A549 (cell line): ENCODE results near the gene PASK. TPM values are rescaled to one million over a fixed set of nuclear protein-coding genes. Genes with fewer than 3 reads are reported as not detected.

Source experiments
- ATAC-seq, 2 experiments: fragments of 200-7000 bp in 1 of 2; fragments of >200 bp in 1 of 2; cut with Nextera tagmentation in 1 of 2; cut with Tn5 transposase in 1 of 2; 3 replicates each; pipeline versions ENCODE4 v1.8.0 to v1.9.1; 2018 to 2020; ENCODE audit warnings: mild to moderate bottlenecking in 1 of 2, moderate library complexity in 1 of 2
- CTCF ChIA-PET: fragments of 300-600 bp; sonication (Branson Sonifier 250); formaldehyde crosslinking; extraction: SDS; loops from one replicate; lab custom pipeline; 2021; ENCODE audit warnings: antibody characterized with exemption, inconsistent platforms; lab: Yijun Ruan, JAX
- POLR2A ChIA-PET: fragments of 350-600 bp; formaldehyde crosslinking; extraction: SDS; loops from one replicate; lab custom pipeline; 2021; ENCODE audit warnings: antibody characterized with exemption, inconsistent platforms; lab: Yijun Ruan, JAX
- DNase-seq, 2 experiments: peaks; one replicate each; pipeline versions ENCODE4 v3.0.0 to v3.0.0-alpha.2; 2011 to 2016; ENCODE audit warnings: low read depth in 1 of 2, low spot score in 1 of 2
- FAIRE-seq: peaks from 2 replicates; lab custom pipeline; 2011; peaks lifted over from hg19 to GRCh38; lab: Jason Lieb, UNC
- H3K27ac ChIP-seq, 2 experiments: fragments of >200 bp; sonication (Bioruptor Twin); formaldehyde crosslinking; 3 replicates each; pipeline ENCODE4 v1.5.1; 2016 to 2017
- H3K4me1 ChIP-seq: fragments of >200 bp; sonication (Bioruptor Twin); formaldehyde crosslinking; 3 replicates; pipeline ENCODE4 v1.6.1; 2016
- H3K4me2 ChIP-seq: fragments of >200 bp; sonication (Bioruptor Twin); formaldehyde crosslinking; 3 replicates; pipeline ENCODE4 v1.6.1; 2016
- H3K4me3 ChIP-seq: fragments of >200 bp; sonication (Bioruptor Twin); formaldehyde crosslinking; 3 replicates; pipeline ENCODE4 v1.5.1; 2016
- H3K9me3 ChIP-seq: fragments of >200 bp; sonication (Bioruptor Twin); formaldehyde crosslinking; 3 replicates; pipeline ENCODE4 v1.6.1; 2016
- BHLHE40 ChIP-seq: IDR thresholded peaks from 2 replicates; pipeline ENCODE4 v1.6.1; 2012; ENCODE audit warnings: low read depth, low read length, inconsistent platforms
- CBX2 ChIP-seq: fragments of 200-600 bp; sonication (generic); IDR thresholded peaks from 2 replicates; pipeline ENCODE4 v1.6.1; 2016; ENCODE audit warnings: low read depth, mild to moderate bottlenecking, borderline replicate concordance
- EHF ChIP-seq: fragments of 250-450 bp; sonication (Bioruptor Pico); IDR thresholded peaks from 2 replicates; pipeline ENCODE4 v1.5.0; 2020; ENCODE audit warnings: mild to moderate bottlenecking
- EP300 ChIP-seq, 2 experiments: fragments of >200 bp; sonication (Bioruptor Twin); formaldehyde crosslinking; IDR thresholded peaks; 2 replicates in 1 of 2; 3 replicates in 1 of 2; pipeline ENCODE4 v1.6.1; 2016 to 2017
- ESRRA ChIP-seq: fragments of 150-350 bp; IDR thresholded peaks from 2 replicates; pipeline ENCODE4 v1.6.1; 2014; ENCODE audit warnings: mild to moderate bottlenecking, low read length, borderline replicate concordance
- FOSB ChIP-seq: fragments of 250-450 bp; sonication (Bioruptor Pico); IDR thresholded peaks from 2 replicates; pipeline ENCODE4 v1.5.0; 2020; ENCODE audit warnings: mild to moderate bottlenecking, moderate library complexity
- FOSL2 ChIP-seq, 2 experiments: fragments of 450-650 bp in 1 of 2; fragments of >200 bp in 1 of 2; sonication (Bioruptor Twin) in 1 of 2; formaldehyde crosslinking; IDR thresholded peaks; 2 replicates each; pipeline versions ENCODE4 v1.5.0 to v1.6.1; 2016 to 2020; ENCODE audit warnings: mild to moderate bottlenecking in 1 of 2, moderate library complexity in 1 of 2
- FOXS1 ChIP-seq: fragments of 250-450 bp; sonication (Bioruptor Pico); IDR thresholded peaks from 2 replicates; pipeline ENCODE4 v1.5.0; 2020; ENCODE audit warnings: mild to moderate bottlenecking, moderate library complexity
- GATA3 ChIP-seq: IDR thresholded peaks from 2 replicates; pipeline ENCODE4 v1.6.1; 2012; ENCODE audit warnings: borderline replicate concordance
- HEYL ChIP-seq: fragments of 250-450 bp; sonication (Bioruptor Pico); IDR thresholded peaks from 2 replicates; pipeline ENCODE4 v1.8.0; 2021; ENCODE audit warnings: mild to moderate bottlenecking, moderate library complexity
- HOXA7 ChIP-seq: fragments of 250-450 bp; sonication (Bioruptor Pico); IDR thresholded peaks from 2 replicates; pipeline ENCODE4 v1.5.0; 2020; ENCODE audit warnings: mild to moderate bottlenecking, moderate library complexity
- HOXB5 ChIP-seq: fragments of 250-450 bp; sonication (Bioruptor Pico); IDR thresholded peaks from 2 replicates; pipeline ENCODE4 v1.5.0; 2020; ENCODE audit warnings: mild to moderate bottlenecking, moderate library complexity
- JUN ChIP-seq, 2 experiments: fragments of >200 bp; sonication (Bioruptor Twin); formaldehyde crosslinking; IDR thresholded peaks; 2 replicates in 1 of 2; 3 replicates in 1 of 2; pipeline ENCODE4 v1.6.1; 2016 to 2017
- KDM5A ChIP-seq: fragments of 200-600 bp; sonication (generic); IDR thresholded peaks from 2 replicates; pipeline ENCODE4 v1.6.1; 2016; ENCODE audit warnings: antibody characterized with exemption, mild to moderate bottlenecking
- MAFK ChIP-seq: fragments of 450-650 bp; IDR thresholded peaks from 2 replicates; pipeline ENCODE4 v1.6.1; 2014; ENCODE audit not compliant: partially characterized antibody
- MAZ ChIP-seq: fragments of 150-350 bp; IDR thresholded peaks from 2 replicates; pipeline ENCODE4 v1.6.1; 2014; ENCODE audit warnings: antibody characterized with exemption, low read depth, low read length, borderline replicate concordance
- MYC ChIP-seq: IDR thresholded peaks from 2 replicates; pipeline ENCODE4 v1.6.1; 2012; ENCODE audit warnings: mild to moderate bottlenecking, inconsistent platforms, low read length, improper control_type of control experiment, borderline replicate concordance
- NFE2L2 ChIP-seq: fragments of 150-350 bp; conservative IDR thresholded peaks from 2 replicates; pipeline ENCODE4 v1.6.1; 2014; ENCODE audit warnings: low read length
- NPAS2 ChIP-seq: fragments of 250-450 bp; sonication (Bioruptor Pico); IDR thresholded peaks from 2 replicates; pipeline ENCODE4 v1.8.0; 2022; ENCODE audit warnings: mild to moderate bottlenecking, moderate library complexity, borderline replicate concordance
- NR3C1 ChIP-seq: fragments of >200 bp; sonication (Bioruptor Twin); formaldehyde crosslinking; IDR thresholded peaks from 3 replicates; pipeline ENCODE4 v1.6.1; 2017
- PBX3 ChIP-seq: IDR thresholded peaks from 2 replicates; pipeline ENCODE4 v1.6.1; 2012
- PHF8 ChIP-seq: fragments of 200-600 bp; sonication (generic); IDR thresholded peaks from 2 replicates; pipeline ENCODE4 v1.6.1; 2016; ENCODE audit warnings: low read depth, mild to moderate bottlenecking, antibody characterized with exemption, moderate library complexity, borderline replicate concordance
- RARB ChIP-seq: fragments of 250-450 bp; sonication (Bioruptor Pico); IDR thresholded peaks from 2 replicates; pipeline ENCODE4 v1.8.0; 2021; ENCODE audit warnings: mild to moderate bottlenecking, moderate library complexity
- RFX5 ChIP-seq: fragments of 450-650 bp; IDR thresholded peaks from 2 replicates; pipeline ENCODE4 v1.7.1; 2014; ENCODE audit warnings: antibody characterized with exemption, mild to moderate bottlenecking, moderate library complexity
- SMC3 ChIP-seq: fragments of >200 bp; sonication (Bioruptor Twin); formaldehyde crosslinking; IDR thresholded peaks from 3 replicates; pipeline ENCODE4 v1.6.1; 2018; ENCODE audit warnings: inconsistent platforms
- TP53 ChIP-seq: fragments of 250-450 bp; sonication (Bioruptor Pico); IDR thresholded peaks from 2 replicates; pipeline ENCODE4 v1.5.0; 2021; ENCODE audit warnings: mild to moderate bottlenecking, moderate library complexity
- WGBS: methylation state at CpG from one replicate; pipeline ENCODE4 v1.1.6; 2017; ENCODE audit errors: missing lambda C conversion rate; 5-methylcytosine and 5-hydroxymethylcytosine counted together
- polyA plus RNA-seq, 4 experiments: library from polyadenylated mRNA; depleted of rRNA in 3 of 4; stranded (reverse); fragments of >200 nt; fragmentation: RNase III in 1 of 4; extraction: RNeasy Plus Mini Kit Qiagen cat#74134 plus additional on column Dnase treatment in 1 of 4; gene quantifications; 2 replicates in 3 of 4; 3 replicates in 1 of 4; pipeline ENCODE4 v1.2.3, GENCODE V29; 2011 to 2017
- TF ChIP-seq, protein P1 (sequence below): fragments of >200 bp; sonication (Bioruptor Twin); formaldehyde crosslinking; IDR thresholded peaks from 3 replicates; pipeline ENCODE4 v1.6.1; 2016
- TF ChIP-seq, protein P2 (sequence below): IDR thresholded peaks from 2 replicates; pipeline ENCODE4 v1.6.1; 2012
- TF ChIP-seq, protein P3 (sequence below): fragments of >200 bp; sonication (Bioruptor Twin); formaldehyde crosslinking; IDR thresholded peaks from 2 replicates; pipeline ENCODE4 v1.6.1; 2016
- TF ChIP-seq, protein P4 (sequence below): fragments of 250-450 bp; sonication (Bioruptor Pico); IDR thresholded peaks from 2 replicates; pipeline ENCODE4 v1.5.0; 2021; ENCODE audit warnings: mild to moderate bottlenecking, moderate library complexity, borderline replicate concordance
- TF ChIP-seq, protein P5 (sequence below): fragments of 250-450 bp; sonication (Bioruptor Pico); IDR thresholded peaks from 2 replicates; pipeline ENCODE4 v1.5.0; 2020; ENCODE audit warnings: low read depth, mild to moderate bottlenecking, moderate library complexity

PASK gene
- polyA plus RNA-seq, 2 of the 4 experiments (the other 2 are of a cell fraction) = 7.4 to 12.4 TPM

DNA sequence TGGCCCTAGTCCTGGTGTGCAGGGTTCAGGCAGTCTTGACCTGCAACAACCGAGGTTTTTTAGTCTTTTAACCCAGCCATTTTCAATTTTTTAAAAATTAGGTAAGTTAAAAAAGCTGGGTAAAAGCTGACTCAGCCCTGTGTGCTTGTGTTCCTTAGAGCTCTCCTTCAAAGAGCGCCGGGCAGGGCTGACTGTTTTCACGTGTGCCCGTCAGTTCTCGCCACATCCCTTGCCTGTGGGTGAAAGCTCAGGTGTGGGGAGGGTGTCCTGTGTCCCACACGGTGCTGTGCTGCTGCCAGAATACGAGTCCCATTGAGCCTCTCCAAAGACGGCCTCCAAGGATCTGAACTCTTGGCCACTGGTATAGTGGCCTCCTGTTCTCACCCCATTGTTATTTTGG, 33.9 kb upstream of the PASK start (continued):
- TF ChIP-seq HOXB5 (CRISPR knock-in tag) (no peak), MAZ (no peak)
- TF ChIP-seq, protein P1, sequence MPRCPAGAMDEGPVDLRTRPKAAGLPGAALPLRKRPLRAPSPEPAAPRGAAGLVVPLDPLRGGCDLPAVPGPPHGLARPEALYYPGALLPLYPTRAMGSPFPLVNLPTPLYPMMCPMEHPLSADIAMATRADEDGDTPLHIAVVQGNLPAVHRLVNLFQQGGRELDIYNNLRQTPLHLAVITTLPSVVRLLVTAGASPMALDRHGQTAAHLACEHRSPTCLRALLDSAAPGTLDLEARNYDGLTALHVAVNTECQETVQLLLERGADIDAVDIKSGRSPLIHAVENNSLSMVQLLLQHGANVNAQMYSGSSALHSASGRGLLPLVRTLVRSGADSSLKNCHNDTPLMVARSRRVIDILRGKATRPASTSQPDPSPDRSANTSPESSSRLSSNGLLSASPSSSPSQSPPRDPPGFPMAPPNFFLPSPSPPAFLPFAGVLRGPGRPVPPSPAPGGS = no peak

DNA sequence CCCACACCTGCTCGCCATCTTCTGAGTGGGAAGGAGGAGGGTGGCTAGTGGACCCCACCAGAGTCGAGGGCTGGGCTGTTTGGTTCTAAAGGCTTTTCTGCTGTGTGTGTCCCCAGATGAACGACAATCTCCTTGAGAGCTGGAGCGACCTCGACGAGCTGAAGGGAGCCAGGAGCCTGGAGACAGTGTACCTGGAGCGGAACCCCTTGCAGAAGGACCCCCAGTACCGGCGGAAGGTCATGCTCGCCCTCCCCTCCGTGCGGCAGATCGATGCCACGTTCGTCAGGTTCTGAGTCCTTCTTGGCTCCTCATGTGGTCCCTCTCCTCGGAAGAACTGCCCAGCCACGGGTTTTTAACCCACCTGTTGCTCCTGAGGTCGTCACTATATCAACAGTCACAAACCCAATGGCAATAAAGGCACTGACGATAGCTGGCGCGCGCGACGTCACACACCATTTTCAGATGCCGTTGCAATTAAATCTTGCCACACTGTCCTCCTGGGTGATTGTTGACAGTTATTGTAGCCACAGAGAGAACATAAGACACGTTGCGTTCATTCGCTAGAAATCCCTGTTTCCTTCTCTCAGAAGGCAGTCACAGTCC, 33.4 kb upstream of the PASK start:
- no peaks in the 10 kb centered on the region for H3K9me3 ChIP-seq
- ChIA-PET CTCF (no interaction called here), POLR2A (no interaction called here)
- no peak overlapping the region for H3K27ac ChIP-seq
- FAIRE-seq (no peak), ATAC-seq (no peak), DNase-seq (no peak)
- H3K4me2 ChIP-seq = no peak overlapping the region
- H3K4me3 ChIP-seq = no peak overlapping the region
- no peak for TF ChIP-seq FOSB
- TF ChIP-seq NR3C1 = no peak
- TF ChIP-seq, protein P2, sequence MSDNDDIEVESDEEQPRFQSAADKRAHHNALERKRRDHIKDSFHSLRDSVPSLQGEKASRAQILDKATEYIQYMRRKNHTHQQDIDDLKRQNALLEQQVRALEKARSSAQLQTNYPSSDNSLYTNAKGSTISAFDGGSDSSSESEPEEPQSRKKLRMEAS = no peak
- TF ChIP-seq FOXS1 = no peak
- TF ChIP-seq EP300 (IDR thresholded peaks at IDR 0.05) = no peak
- TF ChIP-seq JUN (IDR thresholded peaks at IDR 0.05) = no peak
- TF ChIP-seq ESRRA = no peak
- no peak for TF ChIP-seq CBX2
- TF ChIP-seq FOSL2 (IDR thresholded peaks at IDR 0.05) = no peak
- TF ChIP-seq FOSL2 (CRISPR knock-in tag; IDR thresholded peaks at IDR 0.05) = no peak
- TF ChIP-seq TP53 (CRISPR knock-in tag) = no peak
- TF ChIP-seq RFX5 = no peak
- TF ChIP-seq MAFK = no peak
- TF ChIP-seq, protein P3, sequence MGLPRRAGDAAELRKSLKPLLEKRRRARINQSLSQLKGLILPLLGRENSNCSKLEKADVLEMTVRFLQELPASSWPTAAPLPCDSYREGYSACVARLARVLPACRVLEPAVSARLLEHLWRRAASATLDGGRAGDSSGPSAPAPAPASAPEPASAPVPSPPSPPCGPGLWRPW = no peak
- TF ChIP-seq, protein P4, sequence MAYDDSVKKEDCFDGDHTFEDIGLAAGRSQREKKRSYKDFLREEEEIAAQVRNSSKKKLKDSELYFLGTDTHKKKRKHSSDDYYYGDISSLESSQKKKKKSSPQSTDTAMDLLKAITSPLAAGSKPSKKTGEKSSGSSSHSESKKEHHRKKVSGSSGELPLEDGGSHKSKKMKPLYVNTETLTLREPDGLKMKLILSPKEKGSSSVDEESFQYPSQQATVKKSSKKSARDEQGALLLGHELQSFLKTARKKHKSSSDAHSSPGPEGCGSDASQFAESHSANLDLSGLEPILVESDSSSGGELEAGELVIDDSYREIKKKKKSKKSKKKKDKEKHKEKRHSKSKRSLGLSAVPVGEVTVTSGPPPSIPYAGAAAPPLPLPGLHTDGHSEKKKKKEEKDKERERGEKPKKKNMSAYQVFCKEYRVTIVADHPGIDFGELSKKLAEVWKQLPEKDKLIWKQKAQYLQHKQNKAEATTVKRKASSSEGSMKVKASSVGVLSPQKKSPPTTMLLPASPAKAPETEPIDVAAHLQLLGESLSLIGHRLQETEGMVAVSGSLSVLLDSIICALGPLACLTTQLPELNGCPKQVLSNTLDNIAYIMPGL = no peak
- no peaks in the 10 kb centered on the region for H3K4me1 ChIP-seq
- WGBS = 88% methylated on average over 28 of the region's 28 CpGs

- CTCF ChIA-PET = no interaction called here
- Histone ChIP-seq H3K9me3 (no peaks in the 10 kb centered on the region), H3K4me2 (no peak overlapping the region), H3K27ac (no peak overlapping the region), H3K4me1 (no peaks in the 10 kb centered on the region), H3K4me3 (no peak overlapping the region)
- WGBS = 90% methylated on average over 3 of the region's 3 CpGs
- POLR2A ChIA-PET = no interaction called here
- ATAC-seq (no peak), DNase-seq (no peak), FAIRE-seq (no peak)
- TF ChIP-seq HOXA7 (CRISPR knock-in tag) (no peak), JUN (IDR thresholded peaks at IDR 0.05) (no peak), NFE2L2 (no peak), RARB (CRISPR knock-in tag) (no peak), EHF (CRISPR knock-in tag) (no peak), ESRRA (no peak), SMC3 (no peak), PHF8 (no peak), PBX3 (no peak), KDM5A (no peak), HEYL (CRISPR knock-in tag) (no peak), HOXB5 (CRISPR knock-in tag) (no peak), NPAS2 (CRISPR knock-in tag) (no peak), BHLHE40 (no peak), MYC (no peak), GATA3 (no peak)
- TF ChIP-seq, protein P5, sequence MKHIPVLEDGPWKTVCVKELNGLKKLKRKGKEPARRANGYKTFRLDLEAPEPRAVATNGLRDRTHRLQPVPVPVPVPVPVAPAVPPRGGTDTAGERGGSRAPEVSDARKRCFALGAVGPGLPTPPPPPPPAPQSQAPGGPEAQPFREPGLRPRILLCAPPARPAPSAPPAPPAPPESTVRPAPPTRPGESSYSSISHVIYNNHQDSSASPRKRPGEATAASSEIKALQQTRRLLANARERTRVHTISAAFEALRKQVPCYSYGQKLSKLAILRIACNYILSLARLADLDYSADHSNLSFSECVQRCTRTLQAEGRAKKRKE = no peak
- TF ChIP-seq, protein P1 = no peak
- TF ChIP-seq, protein P3 = no peak
Observed at GRCh38 chr2:241182126-241182525, 32.9 kb upstream of the PASK start.
